ENCODE measurements around the gene TPK1. TPM values are rescaled to one million over a fixed set of nuclear protein-coding genes. Genes with fewer than 3 reads are reported as not detected.

The TPK1 gene
- total and polyA plus RNA-seq, 4 donors: 6.7 to 14.1 (median 12.4) TPM

GRCh38 chr7:144859739-144860138 is 23.9 kb upstream of the TPK1 start:
- no peaks in the 10 kb centered on the region for H3K36me3 ChIP-seq (ENCODE audit: control insufficient read depth in 1 of 2, insufficient read depth in 2 of 2, low read length in 1 of 2)
- DNase-seq: no peak
- no peak overlapping the region for H3K4me3 ChIP-seq (ENCODE audit: low read length in 2 of 2)
- intact Hi-C loops (cut with DNase I): no loop called here
- no peaks in the 10 kb centered on the region for H3K9me3 ChIP-seq (ENCODE audit: control insufficient read depth, low read length)
- ATAC-seq (ENCODE audit: low FRiP score): no peak
- H3K27ac ChIP-seq (ENCODE audit: low read depth in 1 of 2, low read length in 2 of 2): no peak overlapping the region
- no peaks in the 10 kb centered on the region for H3K27me3 ChIP-seq (ENCODE audit: control insufficient read depth in 1 of 2, insufficient read depth in 2 of 2, low read length in 1 of 2)
- WGBS, 2 donors: 40 to 45% methylated on average over 3 of the region's 3 CpGs
- H3K4me1 ChIP-seq (ENCODE audit: control insufficient read depth in 1 of 2, insufficient read depth in 2 of 2, low read length in 2 of 2): no peaks in the 10 kb centered on the region

DNA sequence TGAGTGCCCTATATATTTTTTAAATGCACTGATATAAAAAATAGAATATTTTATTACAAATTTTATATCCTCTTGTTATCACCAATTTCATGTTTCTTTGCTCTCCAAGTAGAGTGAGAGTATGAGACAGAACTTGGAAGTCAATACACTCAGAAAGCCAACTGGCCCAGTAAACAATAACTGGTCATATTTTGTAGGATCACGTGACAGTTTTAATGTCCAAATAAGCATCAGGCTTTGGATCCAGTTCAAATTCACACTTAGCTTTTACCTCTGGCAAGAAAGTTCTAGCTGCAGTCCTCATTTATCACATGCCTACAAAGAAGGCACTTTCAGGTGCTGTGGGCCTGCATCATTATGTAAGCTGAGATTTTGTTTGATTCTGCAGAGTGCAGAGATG is 21.6 kb upstream of the TPK1 start:
- 43 to 53% methylated on average over 1 of the region's 1 CpG for WGBS, 2 donors
- Histone ChIP-seq H3K4me3 (ENCODE audit: low read length in 2 of 2) (no peak overlapping the region), H3K36me3 (ENCODE audit: control insufficient read depth in 1 of 2, insufficient read depth in 2 of 2, low read length in 1 of 2) (no peaks in the 10 kb centered on the region), H3K9me3 (ENCODE audit: control insufficient read depth, low read length) (no peaks in the 10 kb centered on the region), H3K27ac (ENCODE audit: low read depth in 1 of 2, low read length in 2 of 2) (no peak overlapping the region), H3K27me3 (ENCODE audit: control insufficient read depth in 1 of 2, insufficient read depth in 2 of 2, low read length in 1 of 2) (no peaks in the 10 kb centered on the region), H3K4me1 (ENCODE audit: control insufficient read depth in 1 of 2, insufficient read depth in 2 of 2, low read length in 2 of 2) (no peaks in the 10 kb centered on the region)
- DNase-seq (no peak), ATAC-seq (ENCODE audit: low FRiP score) (no peak)
- intact Hi-C loops (cut with DNase I): no loop called here

DNA sequence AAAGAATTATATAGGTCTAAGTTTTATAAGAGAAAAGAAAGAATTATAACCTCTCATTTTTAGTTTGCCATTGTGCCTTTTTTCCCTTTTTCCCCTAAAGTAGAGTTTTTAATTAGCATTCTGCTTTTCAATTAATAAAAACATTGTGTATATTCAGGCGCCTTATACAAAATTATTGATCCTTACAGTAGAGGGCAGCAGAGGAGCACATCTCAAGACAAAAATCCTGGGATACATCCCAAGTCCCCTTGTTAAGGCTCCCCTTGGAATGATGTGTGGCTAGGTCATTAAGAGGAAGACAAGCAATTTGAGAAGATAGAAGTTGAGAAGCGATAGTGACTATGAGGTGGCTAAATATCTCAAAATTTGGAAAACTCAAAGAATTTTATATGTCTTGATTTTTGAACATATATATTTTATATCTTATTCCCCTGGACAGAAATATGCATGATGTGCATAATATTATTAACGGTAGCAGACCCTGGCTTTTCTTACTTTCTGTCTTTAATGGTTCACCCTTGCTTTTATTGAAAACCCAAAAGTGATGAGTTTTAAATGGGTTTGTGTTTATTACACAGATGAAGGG is 19.1 kb upstream of the TPK1 start:
- Histone ChIP-seq H3K27ac (ENCODE audit: low read depth in 1 of 2, low read length in 2 of 2) (no peak overlapping the region), H3K36me3 (ENCODE audit: control insufficient read depth in 1 of 2, insufficient read depth in 2 of 2, low read length in 1 of 2) (no peaks in the 10 kb centered on the region), H3K27me3 (ENCODE audit: control insufficient read depth in 1 of 2, insufficient read depth in 2 of 2, low read length in 1 of 2) (no peaks in the 10 kb centered on the region), H3K4me1 (ENCODE audit: control insufficient read depth in 1 of 2, insufficient read depth in 2 of 2, low read length in 2 of 2) (no peaks in the 10 kb centered on the region), H3K4me3 (ENCODE audit: low read length in 2 of 2) (no peak overlapping the region), H3K9me3 (ENCODE audit: control insufficient read depth, low read length) (no peaks in the 10 kb centered on the region)
- DNase-seq (no peak), ATAC-seq (ENCODE audit: low FRiP score) (no peak)
- WGBS, 2 donors: 45 to 51% methylated on average over 3 of the region's 3 CpGs
- intact Hi-C loops (cut with DNase I): no loop called here

GRCh38 chr7:144853542-144853941 is 17.7 kb upstream of the TPK1 start:
- WGBS, 2 donors: 82 to 83% methylated on average over 8 of the region's 8 CpGs
- H3K4me1 ChIP-seq (ENCODE audit: control insufficient read depth in 1 of 2, insufficient read depth in 2 of 2, low read length in 2 of 2): no peaks in the 10 kb centered on the region
- H3K27ac ChIP-seq (ENCODE audit: low read depth in 1 of 2, low read length in 2 of 2): no peak overlapping the region
- H3K36me3 ChIP-seq (ENCODE audit: control insufficient read depth in 1 of 2, insufficient read depth in 2 of 2, low read length in 1 of 2): no peaks in the 10 kb centered on the region
- no peak overlapping the region for H3K4me3 ChIP-seq (ENCODE audit: low read length in 2 of 2)
- H3K27me3 ChIP-seq (ENCODE audit: control insufficient read depth in 1 of 2, insufficient read depth in 2 of 2, low read length in 1 of 2): no peaks in the 10 kb centered on the region
- DNase-seq (no peak), ATAC-seq (ENCODE audit: low FRiP score) (no peak)
- H3K9me3 ChIP-seq (ENCODE audit: control insufficient read depth, low read length): no peaks in the 10 kb centered on the region
- intact Hi-C loops (cut with DNase I): no loop called here

GRCh38 chr7:144848078-144848477 is 12.2 kb upstream of the TPK1 start:
- Histone ChIP-seq H3K36me3 (ENCODE audit: control insufficient read depth in 1 of 2, insufficient read depth in 2 of 2, low read length in 1 of 2) (no peaks in the 10 kb centered on the region), H3K4me1 (ENCODE audit: control insufficient read depth in 1 of 2, insufficient read depth in 2 of 2, low read length in 2 of 2) (no peaks in the 10 kb centered on the region), H3K27me3 (ENCODE audit: control insufficient read depth in 1 of 2, insufficient read depth in 2 of 2, low read length in 1 of 2) (no peaks in the 10 kb centered on the region), H3K9me3 (ENCODE audit: control insufficient read depth, low read length) (no peaks in the 10 kb centered on the region), H3K4me3 (ENCODE audit: low read length in 2 of 2) (no peak overlapping the region), H3K27ac (ENCODE audit: low read depth in 1 of 2, low read length in 2 of 2) (no peak overlapping the region)
- 74 to 88% methylated on average over 1 of the region's 1 CpG for WGBS, 2 donors
- no peak for ATAC-seq (ENCODE audit: low FRiP score)
- DNase-seq: no peak
- intact Hi-C loops (cut with DNase I): no loop called here

GRCh38 chr7:144842377-144842851 is 6.6 kb upstream of the TPK1 start:
- H3K27me3 ChIP-seq (ENCODE audit: control insufficient read depth in 1 of 2, insufficient read depth in 2 of 2, low read length in 1 of 2): no peaks in the 10 kb centered on the region
- no peaks in the 10 kb centered on the region for H3K4me1 ChIP-seq (ENCODE audit: control insufficient read depth in 1 of 2, insufficient read depth in 2 of 2, low read length in 2 of 2)
- H3K9me3 ChIP-seq (ENCODE audit: control insufficient read depth, low read length): no peaks in the 10 kb centered on the region
- intact Hi-C loops (cut with DNase I): no loop called here
- H3K4me3 ChIP-seq (ENCODE audit: low read length in 2 of 2): no peak overlapping the region
- peak; percentile 54 for ATAC-seq (ENCODE audit: low FRiP score)
- 67% methylated on average over 6 of the region's 6 CpGs for WGBS, 2 donors
- H3K27ac ChIP-seq (ENCODE audit: low read depth in 1 of 2, low read length in 2 of 2): no peak overlapping the region
- H3K36me3 ChIP-seq (ENCODE audit: control insufficient read depth in 1 of 2, insufficient read depth in 2 of 2, low read length in 1 of 2): no peaks in the 10 kb centered on the region
- DNase-seq: peak in 1 of 2 donors; percentile 64

GRCh38 chr7:144836545-144836842 is 641 bp upstream of the TPK1 start:
- intact Hi-C loops (cut with DNase I): loop anchor here (5.0 to 10.0 kb wide), 2 partner anchors 52 to 99 kb away; no protein-coding TSS in a partner anchor
- Histone ChIP-seq H3K4me3 (ENCODE audit: low read length in 2 of 2) (no peak overlapping the region), H3K27me3 (ENCODE audit: control insufficient read depth in 1 of 2, insufficient read depth in 2 of 2, low read length in 1 of 2) (no peaks in the 10 kb centered on the region), H3K27ac (ENCODE audit: low read depth in 1 of 2, low read length in 2 of 2) (no peak overlapping the region), H3K4me1 (ENCODE audit: control insufficient read depth in 1 of 2, insufficient read depth in 2 of 2, low read length in 2 of 2) (no peaks in the 10 kb centered on the region), H3K36me3 (ENCODE audit: control insufficient read depth in 1 of 2, insufficient read depth in 2 of 2, low read length in 1 of 2) (no peaks in the 10 kb centered on the region), H3K9me3 (ENCODE audit: control insufficient read depth, low read length) (no peaks in the 10 kb centered on the region)
- WGBS, 2 donors: 80 to 81% methylated on average over 12 of the region's 12 CpGs
- ATAC-seq (ENCODE audit: low FRiP score): no peak
- DNase-seq: no peak

- Histone ChIP-seq H3K9me3 (ENCODE audit: control insufficient read depth, low read length) (no peaks in the 10 kb centered on the region), H3K27ac (ENCODE audit: low read depth in 1 of 2, low read length in 2 of 2) (peak overlapping the region; percentile 87 to 99), H3K4me3 (ENCODE audit: low read length in 2 of 2) (peak overlapping the region; percentile 77 to 86), H3K4me1 (ENCODE audit: control insufficient read depth in 1 of 2, insufficient read depth in 2 of 2, low read length in 2 of 2) (no peaks in the 10 kb centered on the region), H3K36me3 (ENCODE audit: control insufficient read depth in 1 of 2, insufficient read depth in 2 of 2, low read length in 1 of 2) (no peaks in the 10 kb centered on the region), H3K27me3 (ENCODE audit: control insufficient read depth in 1 of 2, insufficient read depth in 2 of 2, low read length in 1 of 2) (no peaks in the 10 kb centered on the region)
- DNase-seq (peak; percentile 52 to 73), ATAC-seq (ENCODE audit: low FRiP score) (peak; percentile 67)
- 0% methylated on average over 25 of the region's 25 CpGs for WGBS, 2 donors
- intact Hi-C loops (cut with DNase I): loop anchor here (5.0 to 10.0 kb wide), 2 partner anchors 50 to 98 kb away; no protein-coding TSS in a partner anchor
Observed at GRCh38 chr7:144835155-144835611, 670 bp downstream of the TPK1 start.

DNA sequence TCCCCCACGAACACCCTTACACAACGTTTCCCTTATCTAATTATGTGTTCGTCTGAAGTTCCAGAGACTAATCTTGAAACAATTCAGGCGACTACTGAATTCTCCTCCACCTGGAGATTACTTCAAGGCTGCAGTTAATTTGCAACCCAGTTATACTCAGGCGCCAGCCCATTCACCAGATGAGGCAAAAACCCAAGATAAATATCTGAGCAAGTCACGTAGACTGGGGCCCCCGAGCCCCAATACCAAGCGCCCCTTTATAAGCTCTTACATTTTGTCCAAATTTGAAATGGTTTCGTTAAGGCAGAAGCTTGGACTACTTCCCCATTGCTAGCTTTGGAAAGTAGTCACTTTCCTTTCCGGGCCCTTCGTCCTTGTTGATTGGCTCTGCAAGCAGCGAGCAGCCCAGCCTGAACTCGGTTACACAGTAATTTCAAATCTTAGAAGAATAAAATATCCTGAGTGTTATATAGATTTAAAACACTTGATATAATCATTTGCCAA is 1.2 kb downstream of the TPK1 start:
- no peaks in the 10 kb centered on the region for H3K36me3 ChIP-seq (ENCODE audit: control insufficient read depth in 1 of 2, insufficient read depth in 2 of 2, low read length in 1 of 2)
- ATAC-seq (ENCODE audit: low FRiP score) (no peak), DNase-seq (peak in 1 of 2 donors; percentile 54)
- H3K9me3 ChIP-seq (ENCODE audit: control insufficient read depth, low read length): no peaks in the 10 kb centered on the region
- H3K4me3 ChIP-seq (ENCODE audit: low read length in 2 of 2): peak overlapping the region; percentile 77 to 86
- no peaks in the 10 kb centered on the region for H3K27me3 ChIP-seq (ENCODE audit: control insufficient read depth in 1 of 2, insufficient read depth in 2 of 2, low read length in 1 of 2)
- WGBS, 2 donors: 14 to 17% methylated on average over 13 of the region's 13 CpGs
- H3K4me1 ChIP-seq (ENCODE audit: control insufficient read depth in 1 of 2, insufficient read depth in 2 of 2, low read length in 2 of 2): no peaks in the 10 kb centered on the region
- peak overlapping the region; percentile 88 to 99 for H3K27ac ChIP-seq (ENCODE audit: low read depth in 1 of 2, low read length in 2 of 2)
- intact Hi-C loops (cut with DNase I): loop anchor here (5.0 to 10.0 kb wide), 2 partner anchors 50 to 97 kb away; no protein-coding TSS in a partner anchor

Data from aorta (tissue), 5 donors.